GM23248 (cell line): ENCODE results near the gene RAD51B.

ENCODE experiments used
- EZH2 ChIP-seq: fragments of 200-600 bp; sonication (generic); IDR thresholded peaks from 2 replicates; pipeline ENCODE4 v1.6.1; 2018; ENCODE audit warnings: antibody characterized with exemption, mild to moderate bottlenecking; ENCODE audit not compliant: insufficient read depth, poor library complexity, severe bottlenecking
- EZH2phosphoT487 ChIP-seq: fragments of 200-600 bp; sonication (generic); IDR thresholded peaks from 2 replicates; pipeline ENCODE4 v1.6.1; 2018; ENCODE audit warnings: antibody characterized with exemption, moderate library complexity, mild to moderate bottlenecking, low read depth; ENCODE audit not compliant: insufficient read depth

DNA sequence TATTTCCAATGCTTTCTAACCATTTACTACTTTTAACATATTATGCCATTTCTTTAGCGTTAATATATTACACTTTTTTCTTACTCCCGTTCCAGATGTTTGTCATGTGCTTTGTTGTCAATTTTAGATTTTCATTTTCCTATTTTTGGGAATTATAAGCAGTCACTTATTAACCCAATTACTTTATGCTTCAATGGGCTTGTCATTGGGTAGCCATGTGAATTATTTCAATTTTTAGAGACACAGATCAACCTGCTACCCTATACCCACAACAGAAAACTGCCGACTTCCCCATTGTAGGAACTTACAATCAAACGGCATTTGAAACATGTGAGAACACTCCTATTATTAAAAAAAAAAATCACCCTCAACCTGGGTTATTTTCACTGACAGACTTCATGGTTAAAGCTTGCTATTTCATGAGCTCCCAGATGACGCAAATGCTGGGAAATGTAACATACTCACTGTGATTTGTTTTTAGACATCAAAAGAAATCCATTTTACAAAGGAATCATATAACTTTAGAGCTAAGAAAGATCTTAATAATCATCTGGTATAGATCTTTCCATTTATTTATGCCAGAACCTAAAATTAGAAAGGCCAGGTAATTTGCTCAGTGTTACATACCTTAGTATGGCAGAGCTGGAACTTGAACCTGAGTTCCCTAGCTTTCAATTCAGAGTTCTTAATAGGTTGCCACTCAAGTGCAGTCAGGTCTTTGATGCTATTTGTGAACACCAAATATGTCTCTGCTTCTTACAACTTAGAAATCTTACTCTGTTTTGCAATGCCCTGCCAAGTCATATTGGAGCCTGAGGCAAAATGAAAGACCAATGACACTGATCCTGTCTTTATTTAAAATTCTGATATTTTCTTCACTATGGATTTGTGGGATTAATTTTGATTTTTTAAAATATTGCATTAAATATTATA lies 340.4 kb downstream of the RAD51B start:
- TF ChIP-seq EZH2 (no peak), EZH2phosphoT487 (no peak)
